ENCODE results near the gene SERPINB6. TPM values are rescaled to one million over a fixed set of nuclear protein-coding genes. Genes with fewer than 3 reads are reported as not detected.
"Not testable (repeated sequence)": the region's sequence is repeated elsewhere in the genome, so short reads cannot be mapped to it uniquely, and the experiment has no call there.

The SERPINB6 gene
- total and polyA plus RNA-seq, 5 donors: 172 to 265 (median 201) TPM

- no peaks in the 10 kb centered on the region for H3K9me3 ChIP-seq (ENCODE audit: control insufficient read depth, low read length)
- H3K4me1 ChIP-seq (ENCODE audit: control insufficient read depth, insufficient read depth, low read length): peaks cover 9% of the 10 kb centered on the region
- no peak for ATAC-seq
- DNase-seq: no peak
- H3K27me3 ChIP-seq (ENCODE audit: control insufficient read depth, insufficient read depth): no peaks in the 10 kb centered on the region
- H3K4me3 ChIP-seq (ENCODE audit: low read length): no peak overlapping the region
- intact Hi-C loops (cut with DNase I): no loop called here
- no peak overlapping the region for H3K27ac ChIP-seq (ENCODE audit: low read length)
- WGBS: 86% methylated on average over 3 of the region's 3 CpGs
These were observed 6.6 kb upstream of the SERPINB6 start for GRCh38 chr6:2977799-2978590.

GRCh38 chr6:2977290-2977689 lies 5.9 kb upstream of the SERPINB6 start:
- no peak for ATAC-seq
- no peak overlapping the region for H3K4me3 ChIP-seq (ENCODE audit: low read length)
- DNase-seq: no peak
- 74% methylated on average over 5 of the region's 5 CpGs for WGBS
- H3K4me1 ChIP-seq (ENCODE audit: control insufficient read depth, insufficient read depth, low read length): peaks cover 7% of the 10 kb centered on the region
- H3K27me3 ChIP-seq (ENCODE audit: control insufficient read depth, insufficient read depth): no peaks in the 10 kb centered on the region
- intact Hi-C loops (cut with DNase I): no loop called here
- no peak overlapping the region for H3K27ac ChIP-seq (ENCODE audit: low read length)
- no peaks in the 10 kb centered on the region for H3K9me3 ChIP-seq (ENCODE audit: control insufficient read depth, low read length)

DNA sequence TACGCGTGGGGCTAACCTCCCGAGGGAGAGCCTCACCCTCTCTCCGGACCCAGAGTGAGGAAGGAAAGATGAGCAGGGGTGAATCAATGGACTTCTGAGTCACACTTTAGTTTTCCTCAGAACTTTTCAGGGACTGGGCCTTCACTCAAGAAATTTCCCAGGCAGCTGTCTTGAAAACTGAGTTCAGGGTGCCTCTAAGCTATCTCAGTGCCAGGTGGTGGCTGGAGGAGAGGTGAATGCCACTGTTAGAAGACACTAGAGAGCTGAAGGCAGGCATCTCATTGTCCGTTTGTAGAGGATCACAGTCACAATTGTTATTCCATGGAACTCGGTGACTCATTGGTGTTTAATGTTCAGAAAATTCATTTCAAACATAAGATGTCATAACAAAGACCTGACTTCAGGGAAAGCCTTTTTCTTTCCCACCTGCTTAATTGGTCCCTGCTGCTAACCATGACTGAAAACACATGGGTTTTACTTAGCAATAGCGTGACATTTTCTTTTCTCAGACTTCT lies 5.3 kb upstream of the SERPINB6 start:
- intact Hi-C loops (cut with DNase I): no loop called here
- no peak for DNase-seq
- H3K27me3 ChIP-seq (ENCODE audit: control insufficient read depth, insufficient read depth): no peaks in the 10 kb centered on the region
- WGBS: 74% methylated on average over 7 of the region's 7 CpGs
- no peaks in the 10 kb centered on the region for H3K9me3 ChIP-seq (ENCODE audit: control insufficient read depth, low read length)
- H3K4me3 ChIP-seq (ENCODE audit: low read length): no peak overlapping the region
- no peak overlapping the region for H3K27ac ChIP-seq (ENCODE audit: low read length)
- peaks cover 5% of the 10 kb centered on the region for H3K4me1 ChIP-seq (ENCODE audit: control insufficient read depth, insufficient read depth, low read length)
- no peak for ATAC-seq

DNA sequence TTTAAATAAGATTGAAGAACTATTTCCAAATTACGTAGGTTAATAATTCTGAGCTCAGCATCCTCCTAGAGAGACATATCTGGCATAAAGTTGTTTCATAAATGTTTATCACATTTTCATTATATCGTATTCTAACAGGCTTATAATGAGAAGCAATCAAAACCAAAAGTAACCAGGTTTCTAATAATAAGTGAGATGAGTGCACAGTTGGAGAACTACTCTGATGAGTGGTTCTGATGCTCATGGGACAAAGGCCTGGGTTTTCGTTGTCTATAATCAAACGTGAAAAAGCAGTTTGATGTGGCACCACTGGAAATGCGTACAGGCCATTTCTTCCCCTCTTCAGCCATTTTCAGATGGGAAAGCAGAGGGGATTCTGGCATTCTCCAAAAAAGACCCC lies 4.7 kb upstream of the SERPINB6 start:
- Histone ChIP-seq H3K4me1 (ENCODE audit: control insufficient read depth, insufficient read depth, low read length) (peaks cover 2% of the 10 kb centered on the region), H3K27me3 (ENCODE audit: control insufficient read depth, insufficient read depth) (no peaks in the 10 kb centered on the region), H3K27ac (ENCODE audit: low read length) (no peak overlapping the region), H3K4me3 (ENCODE audit: low read length) (no peak overlapping the region), H3K9me3 (ENCODE audit: control insufficient read depth, low read length) (no peaks in the 10 kb centered on the region)
- no peak for DNase-seq
- intact Hi-C loops (cut with DNase I): no loop called here
- ATAC-seq: no peak
- 91% methylated on average over 5 of the region's 5 CpGs for WGBS

DNA sequence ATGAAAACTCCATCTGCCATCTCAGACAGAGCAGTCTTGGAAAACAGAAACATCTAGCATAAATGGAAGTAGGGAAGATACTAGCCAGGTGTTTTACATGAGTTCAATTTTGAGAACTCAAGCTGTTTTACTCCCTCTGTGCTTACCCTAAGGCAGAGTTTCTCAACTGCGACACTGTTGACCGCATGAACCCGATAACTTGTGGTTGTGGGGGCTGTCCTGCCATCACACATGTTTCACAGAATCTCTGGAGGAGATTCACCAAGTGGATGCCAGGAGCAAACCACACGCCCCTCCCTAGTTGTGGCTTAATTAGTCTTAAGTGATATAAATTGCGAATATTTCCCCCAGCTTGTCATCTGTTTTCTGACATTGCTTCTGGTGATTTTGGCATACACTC lies 2.3 kb upstream of the SERPINB6 start:
- whole genome bisulfite sequencing: 90% methylated on average over 5 of the region's 5 CpGs
- Histone ChIP-seq H3K27me3 (ENCODE audit: control insufficient read depth, insufficient read depth) (no peaks in the 10 kb centered on the region), H3K4me1 (ENCODE audit: control insufficient read depth, insufficient read depth, low read length) (no peaks in the 10 kb centered on the region), H3K27ac (ENCODE audit: low read length) (no peak overlapping the region), H3K9me3 (ENCODE audit: control insufficient read depth, low read length) (no peaks in the 10 kb centered on the region), H3K4me3 (ENCODE audit: low read length) (no peak overlapping the region)
- intact Hi-C loops (cut with DNase I): no loop called here
- DNase-seq: no peak
- no peak for ATAC-seq

- ATAC-seq; H3K9me3 ChIP-seq (ENCODE audit: control insufficient read depth, low read length); DNase-seq; H3K27me3 ChIP-seq (ENCODE audit: control insufficient read depth, insufficient read depth); H3K4me3 ChIP-seq (ENCODE audit: low read length); H3K27ac ChIP-seq (ENCODE audit: low read length); H3K4me1 ChIP-seq (ENCODE audit: control insufficient read depth, insufficient read depth, low read length); intact Hi-C loops (cut with DNase I): not testable (repeated sequence)
- WGBS: 98% methylated on average over 6 of the region's 6 CpGs
These were observed 1.8 kb upstream of the SERPINB6 start for GRCh38 chr6:2973180-2973579.

DNA sequence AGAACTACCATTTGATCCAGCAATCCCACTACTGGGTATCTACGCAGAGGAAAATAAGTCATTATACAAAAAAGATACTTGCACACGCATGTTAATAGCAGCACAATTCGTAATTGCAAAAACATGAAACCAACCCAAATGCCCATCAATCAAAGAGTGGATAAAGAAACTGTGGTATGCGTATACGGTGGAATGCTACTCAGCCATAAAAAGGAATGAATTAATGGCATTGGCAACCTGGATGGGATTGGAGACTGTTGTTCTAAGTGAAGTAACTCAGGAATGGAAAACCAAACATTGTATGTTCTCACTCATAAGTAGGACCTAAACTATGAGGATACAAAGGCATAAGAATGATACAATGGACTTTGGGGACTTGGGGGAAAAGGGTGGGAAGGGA lies 1.3 kb upstream of the SERPINB6 start:
- H3K27ac ChIP-seq (ENCODE audit: low read length); H3K4me1 ChIP-seq (ENCODE audit: control insufficient read depth, insufficient read depth, low read length); H3K27me3 ChIP-seq (ENCODE audit: control insufficient read depth, insufficient read depth); H3K4me3 ChIP-seq (ENCODE audit: low read length); ATAC-seq; DNase-seq; H3K9me3 ChIP-seq (ENCODE audit: control insufficient read depth, low read length); intact Hi-C loops (cut with DNase I): not testable (repeated sequence)
- WGBS: 98% methylated on average over 5 of the region's 5 CpGs

DNA sequence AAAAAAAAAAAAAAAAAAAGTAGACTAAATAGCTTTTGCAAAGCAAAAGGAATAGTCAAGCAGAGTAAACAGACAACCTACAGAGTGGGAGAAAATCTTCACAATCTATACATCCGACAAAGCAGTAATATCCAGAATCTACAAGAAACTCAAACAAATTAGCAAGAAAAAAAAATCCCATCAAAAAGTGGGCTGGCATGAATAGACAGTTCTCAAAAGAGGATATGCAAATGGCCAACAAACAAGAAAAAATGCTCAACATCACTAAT lies 786 bp upstream of the SERPINB6 start:
- WGBS: 79% methylated on average over 1 of the region's 1 CpG
- peak overlapping the region; percentile 82 for H3K27ac ChIP-seq (ENCODE audit: low read length)
- H3K9me3 ChIP-seq (ENCODE audit: control insufficient read depth, low read length); intact Hi-C loops (cut with DNase I); DNase-seq; H3K27me3 ChIP-seq (ENCODE audit: control insufficient read depth, insufficient read depth); H3K4me1 ChIP-seq (ENCODE audit: control insufficient read depth, insufficient read depth, low read length); ATAC-seq: not testable (repeated sequence)
- peak overlapping the region; percentile 90 for H3K4me3 ChIP-seq (ENCODE audit: low read length)

- ATAC-seq (peak; percentile 90 to 92), DNase-seq (peak; percentile 86 to 94 (median 94))
- Histone ChIP-seq H3K27ac (ENCODE audit: low read length) (peak overlapping the region; percentile 82), H3K9me3 (ENCODE audit: control insufficient read depth, low read length) (no peaks in the 10 kb centered on the region), H3K4me1 (ENCODE audit: control insufficient read depth, insufficient read depth, low read length) (no peaks in the 10 kb centered on the region), H3K4me3 (ENCODE audit: low read length) (peak overlapping the region; percentile 90), H3K27me3 (ENCODE audit: control insufficient read depth, insufficient read depth) (no peaks in the 10 kb centered on the region)
- intact Hi-C loops (cut with DNase I): no loop called here
- WGBS: under 1% methylated on average over 80 of the region's 80 CpGs
These were observed 481 bp downstream of the SERPINB6 start for GRCh38 chr6:2970753-2971419.

DNA sequence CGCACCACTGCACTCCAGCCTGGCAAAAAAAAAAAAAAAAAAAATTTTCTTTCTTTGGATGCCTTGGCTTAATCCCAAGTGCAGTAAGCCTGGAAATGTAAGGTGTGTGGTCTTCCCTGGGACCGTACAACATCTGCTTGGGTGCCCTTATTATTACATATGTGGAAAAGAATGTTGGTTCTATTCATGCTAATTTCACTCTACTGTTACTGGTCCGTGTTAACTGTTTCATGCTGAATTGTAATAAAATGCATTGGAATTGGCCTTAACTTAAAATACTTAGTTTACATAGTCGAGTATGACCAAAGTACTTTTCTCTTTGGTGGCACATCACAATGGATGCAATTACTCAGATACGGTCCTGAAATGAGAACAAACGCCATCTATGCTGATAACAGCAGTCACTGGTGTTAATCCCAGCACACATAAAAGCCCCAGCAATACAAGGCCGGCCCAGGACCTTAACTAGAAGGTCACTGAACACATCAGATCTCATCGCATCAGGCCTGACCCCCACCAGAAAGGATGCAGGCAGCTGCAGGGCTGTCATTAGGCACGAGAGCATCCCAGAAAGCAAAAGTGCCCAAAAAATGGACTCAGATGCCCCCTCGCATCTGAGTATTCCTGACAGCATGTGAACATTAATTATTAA lies 1.2 kb downstream of the SERPINB6 start:
- H3K9me3 ChIP-seq (ENCODE audit: control insufficient read depth, low read length): no peaks in the 10 kb centered on the region
- H3K4me1 ChIP-seq (ENCODE audit: control insufficient read depth, insufficient read depth, low read length): no peaks in the 10 kb centered on the region
- ATAC-seq (peak in 1 of 2 donors; percentile 5), DNase-seq (no peak)
- intact Hi-C loops (cut with DNase I): no loop called here
- WGBS: 19% methylated on average over 10 of the region's 10 CpGs
- H3K4me3 ChIP-seq (ENCODE audit: low read length): peak overlapping the region; percentile 90
- no peaks in the 10 kb centered on the region for H3K27me3 ChIP-seq (ENCODE audit: control insufficient read depth, insufficient read depth)
- H3K27ac ChIP-seq (ENCODE audit: low read length): peak overlapping the region; percentile 80

DNA sequence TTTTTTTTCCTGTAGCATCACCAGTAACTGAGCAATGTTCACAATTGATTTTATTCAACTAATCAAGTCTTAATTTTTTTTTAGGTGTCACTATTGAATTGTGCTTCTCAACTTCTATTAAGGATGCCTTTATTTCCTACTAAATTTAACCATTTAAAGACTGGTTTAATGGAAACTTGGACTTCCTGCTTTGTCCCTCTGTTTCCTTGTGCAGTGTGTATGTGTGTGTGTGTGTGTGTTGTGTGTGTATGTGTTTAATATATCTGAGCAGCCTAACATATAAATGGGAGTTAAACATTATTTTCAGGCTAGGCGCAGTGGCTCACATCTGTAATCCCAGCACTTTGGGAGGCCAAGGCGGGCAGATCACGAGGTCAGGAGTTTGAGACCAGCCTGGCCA lies 1.8 kb downstream of the SERPINB6 start:
- ATAC-seq: no peak
- H3K4me3 ChIP-seq (ENCODE audit: low read length): no peak overlapping the region

More for the DNA sequence above, 1.8 kb downstream of the SERPINB6 start:
- WGBS: 80% methylated on average over 3 of the region's 3 CpGs
- H3K4me1 ChIP-seq (ENCODE audit: control insufficient read depth, insufficient read depth, low read length): no peaks in the 10 kb centered on the region
- H3K9me3 ChIP-seq (ENCODE audit: control insufficient read depth, low read length): no peaks in the 10 kb centered on the region
- DNase-seq: no peak
- H3K27me3 ChIP-seq (ENCODE audit: control insufficient read depth, insufficient read depth): no peaks in the 10 kb centered on the region
- intact Hi-C loops (cut with DNase I): no loop called here
- no peak overlapping the region for H3K27ac ChIP-seq (ENCODE audit: low read length)

Data from right cardiac atrium (tissue), 5 donors.